NCI-H2081 treated with DMSO at 0.1 percent for 48 hours (cell line): ENCODE results near the gene DNAH2.

Experiments
- DNase-seq: peaks from one replicate; lab custom pipeline; 2025; lab: John Stamatoyannopoulos, UW

Gene DNAH2

DNA sequence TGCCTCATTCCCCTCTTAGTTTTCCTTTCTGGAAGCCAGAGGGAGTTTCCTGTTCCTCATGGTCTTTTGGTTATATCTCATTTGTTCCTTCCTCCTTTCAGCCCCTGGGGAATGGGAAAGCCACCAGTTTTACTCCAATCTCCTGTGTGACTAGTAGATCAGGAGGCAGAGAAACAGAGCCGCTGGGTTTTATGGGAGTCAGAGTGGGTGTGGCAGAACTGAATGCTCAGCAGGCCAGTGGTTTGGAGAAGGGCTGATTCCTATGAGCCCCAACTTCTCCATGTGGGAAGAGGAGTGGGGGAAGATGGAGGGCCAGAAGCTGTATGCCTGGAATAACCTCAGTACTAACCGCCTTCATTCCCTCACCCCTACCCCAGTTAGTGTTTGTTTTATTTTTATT, 4.1 kb downstream of the DNAH2 start:
- no peak for DNase-seq

DNA sequence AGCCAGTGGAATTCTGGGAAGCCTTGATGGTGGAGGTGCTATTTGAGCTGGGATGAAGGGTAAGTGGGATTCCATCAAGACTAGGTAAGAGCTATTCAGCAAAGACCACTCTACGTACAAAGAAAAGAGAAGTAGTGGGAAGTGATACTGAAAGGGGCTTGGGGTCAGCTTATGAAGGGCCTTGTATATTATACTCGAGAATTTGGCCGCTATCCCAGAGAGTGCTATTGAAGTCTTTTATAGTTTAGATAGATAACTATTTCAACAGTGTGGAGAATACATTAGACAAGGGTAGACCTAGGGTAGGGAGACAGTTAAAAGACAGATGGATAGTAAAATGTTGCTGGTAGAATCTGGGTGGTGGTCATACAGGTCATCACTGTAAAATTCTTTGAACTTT, 10.3 kb downstream of the DNAH2 start:
- no peak for DNase-seq

DNA sequence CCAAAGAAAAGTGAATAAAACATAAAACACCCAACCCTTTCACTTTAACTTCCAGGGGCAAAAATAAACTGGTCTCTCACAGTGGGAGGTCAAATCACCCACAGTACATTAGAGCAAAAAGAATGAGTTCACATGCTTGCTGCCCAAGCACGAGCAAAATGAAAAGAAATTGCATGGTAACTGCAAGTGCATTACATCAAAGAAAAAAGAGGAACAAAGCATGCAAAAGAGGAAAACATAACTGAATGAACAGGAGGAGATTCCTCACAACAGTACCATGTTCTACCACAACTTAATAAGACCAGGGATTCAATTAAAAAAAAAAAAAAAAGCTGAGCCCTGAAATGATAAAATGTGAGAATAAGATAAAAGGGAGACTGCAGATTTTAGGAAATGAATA, 12.3 kb downstream of the DNAH2 start:
- no peak for DNase-seq

DNA sequence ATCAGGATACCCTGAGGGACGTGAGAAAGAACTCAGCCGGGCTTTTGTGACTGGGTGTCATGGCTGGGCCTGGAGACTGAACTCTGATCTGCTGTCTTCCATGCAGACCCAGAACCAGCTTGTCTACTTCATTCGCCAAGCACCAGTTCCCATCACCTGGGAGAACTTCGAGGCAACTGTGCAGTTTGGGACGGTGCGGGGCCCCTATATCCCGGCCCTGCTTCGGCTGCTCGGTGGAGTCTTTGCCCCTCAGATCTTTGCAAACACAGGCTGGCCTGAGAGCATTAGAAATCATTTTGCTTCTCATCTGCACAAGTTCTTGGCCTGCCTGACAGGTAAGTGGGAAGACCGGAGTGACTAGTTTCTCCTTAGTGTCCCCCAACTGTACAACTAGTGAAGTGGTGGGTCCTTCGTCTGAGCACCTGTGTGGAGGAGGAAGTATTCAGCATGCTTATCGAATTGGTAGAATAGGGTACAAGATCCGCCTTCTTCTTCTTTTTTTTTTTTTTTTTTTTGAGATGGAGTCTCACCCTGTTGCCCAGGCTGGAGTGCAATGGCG, 15.5 kb downstream of the DNAH2 start:
- DNase-seq = no peak

DNA sequence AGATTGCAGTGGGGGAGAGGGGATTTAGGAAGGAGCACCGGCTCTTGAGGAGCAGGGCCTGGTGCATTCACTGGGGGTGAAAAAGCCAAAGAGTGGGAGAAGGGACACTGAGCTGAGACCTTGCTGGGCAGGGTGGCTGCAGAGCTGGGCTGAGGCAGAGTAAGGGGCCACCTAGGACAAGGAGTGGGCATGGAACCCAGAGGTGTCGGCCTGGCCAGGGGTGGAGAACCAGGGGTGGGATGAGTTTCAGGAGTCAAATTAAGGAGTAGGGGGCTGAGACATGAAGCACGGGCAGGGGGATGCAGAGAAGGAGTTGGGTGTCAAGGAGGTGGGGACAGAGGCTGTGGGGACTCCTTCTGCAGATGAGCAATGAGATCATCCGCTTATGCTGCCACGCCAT, 20.1 kb downstream of the DNAH2 start:
- no peak for DNase-seq

DNA sequence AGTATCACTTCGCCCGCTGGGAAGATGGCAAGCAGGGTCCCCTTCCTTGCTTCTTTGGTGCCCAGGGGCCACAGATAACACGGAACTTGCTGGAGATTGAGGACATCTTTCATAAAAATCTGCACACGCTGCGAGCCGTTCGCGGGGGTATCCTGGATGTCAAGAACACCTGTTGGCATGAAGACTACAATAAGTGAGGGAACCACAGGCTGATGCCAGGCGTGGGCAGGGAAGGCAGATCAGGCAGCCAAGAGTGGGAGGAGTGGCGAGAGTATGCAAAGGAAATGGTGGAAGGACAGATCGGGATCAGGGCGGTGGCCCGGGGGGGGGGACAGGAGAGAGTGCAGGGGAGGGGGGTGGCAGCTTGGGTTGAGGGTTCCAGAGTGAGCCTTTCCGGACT, 22.2 kb downstream of the DNAH2 start:
- no peak for DNase-seq

DNA sequence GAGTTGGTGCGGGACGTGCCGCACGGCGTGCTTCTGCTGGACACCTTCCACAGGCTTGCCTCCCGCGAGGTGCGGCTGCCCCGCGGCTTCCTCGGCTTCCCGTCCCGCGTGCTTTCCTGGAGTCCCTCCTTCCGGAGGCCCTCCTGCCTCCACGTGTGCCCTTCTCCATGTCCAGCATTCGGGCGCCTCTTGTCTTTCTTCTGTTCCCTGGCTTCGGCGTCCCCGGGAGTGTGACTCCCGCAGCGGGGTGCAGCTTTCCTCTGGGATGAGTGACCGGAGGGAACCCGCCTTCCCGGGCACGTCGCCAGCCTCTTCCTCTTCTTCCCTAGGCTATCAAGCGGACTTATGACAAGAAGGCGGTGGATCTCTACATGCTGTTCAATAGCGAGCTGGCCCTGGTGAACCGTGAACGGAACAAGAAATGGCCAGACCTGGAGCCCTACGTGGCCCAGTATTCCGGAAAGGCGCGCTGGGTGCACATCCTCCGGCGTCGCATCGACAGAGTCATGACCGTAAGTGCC, 23.0 kb downstream of the DNAH2 start:
- no peak for DNase-seq

DNA sequence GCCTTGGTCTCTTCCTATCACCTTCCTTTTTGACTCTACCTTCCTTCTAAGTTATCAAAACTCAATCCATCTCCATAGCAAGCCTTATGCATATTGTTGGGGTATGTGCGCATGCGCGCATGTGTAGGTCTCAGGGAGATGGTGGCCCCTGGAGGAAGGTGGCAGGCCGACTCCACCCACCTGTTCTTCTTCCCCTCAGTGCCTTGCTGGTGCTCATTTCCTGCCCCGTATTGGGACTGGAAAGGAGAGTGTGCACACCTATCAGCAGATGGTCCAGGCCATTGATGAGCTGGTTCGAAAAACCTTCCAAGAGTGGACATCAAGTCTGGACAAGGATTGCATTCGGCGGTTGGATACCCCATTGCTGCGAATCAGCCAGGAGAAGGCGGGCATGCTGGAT, 25.2 kb downstream of the DNAH2 start:
- DNase-seq = no peak

DNA sequence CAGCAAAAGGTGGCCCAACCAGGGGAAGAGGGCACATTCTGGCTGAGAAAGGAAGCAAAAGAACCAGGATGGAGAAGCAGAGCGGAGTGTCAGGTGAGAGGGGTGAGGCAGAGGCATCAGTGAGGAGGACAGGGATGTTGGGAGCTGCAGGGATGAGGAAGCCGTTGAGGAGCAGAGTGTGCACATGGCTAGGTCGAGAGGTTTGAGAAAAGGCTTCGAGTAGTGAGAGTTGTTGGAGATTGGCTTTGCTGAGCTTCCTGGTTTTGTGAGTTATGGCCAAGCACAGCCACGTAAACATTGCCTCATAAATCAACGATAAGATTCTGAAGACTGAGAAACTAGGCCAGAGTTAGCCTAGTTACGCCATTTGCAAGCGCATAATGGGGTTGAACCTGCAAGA, 26.9 kb downstream of the DNAH2 start:
- DNase-seq = no peak

DNA sequence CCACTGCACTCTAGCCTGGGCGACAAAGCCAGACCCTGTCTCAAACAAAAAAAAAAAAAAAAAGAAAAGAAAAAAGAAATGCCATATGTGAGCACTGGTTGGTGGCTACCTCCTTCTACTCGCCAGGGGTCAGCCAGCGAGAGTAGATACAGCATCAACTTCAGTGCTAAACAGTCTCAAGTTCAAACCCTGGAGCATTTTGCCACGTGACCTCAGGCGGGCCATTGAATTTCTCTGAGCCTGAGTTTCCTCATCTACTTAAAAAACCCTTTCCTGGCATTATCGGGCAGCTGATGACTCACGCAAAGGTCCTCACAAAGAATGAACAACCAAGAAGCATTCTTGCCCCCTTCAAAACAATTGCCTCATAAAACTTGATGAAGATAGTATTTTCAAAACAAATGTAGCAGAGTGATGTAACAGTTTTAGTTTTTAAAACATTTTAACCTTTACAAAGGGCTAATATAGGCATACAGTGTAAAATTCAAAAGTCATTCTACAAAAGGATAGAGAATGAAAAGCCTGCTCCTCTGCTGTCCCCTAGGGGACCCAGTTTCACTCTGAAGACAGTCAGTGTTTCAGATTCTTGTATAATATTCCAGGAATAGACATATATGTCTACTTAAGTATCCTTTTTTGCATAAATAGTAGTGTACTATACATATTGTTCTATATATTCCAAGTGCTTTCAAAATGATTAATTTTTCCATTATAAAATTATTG, 28.4 kb downstream of the DNAH2 start:
- no peak for DNase-seq

DNA sequence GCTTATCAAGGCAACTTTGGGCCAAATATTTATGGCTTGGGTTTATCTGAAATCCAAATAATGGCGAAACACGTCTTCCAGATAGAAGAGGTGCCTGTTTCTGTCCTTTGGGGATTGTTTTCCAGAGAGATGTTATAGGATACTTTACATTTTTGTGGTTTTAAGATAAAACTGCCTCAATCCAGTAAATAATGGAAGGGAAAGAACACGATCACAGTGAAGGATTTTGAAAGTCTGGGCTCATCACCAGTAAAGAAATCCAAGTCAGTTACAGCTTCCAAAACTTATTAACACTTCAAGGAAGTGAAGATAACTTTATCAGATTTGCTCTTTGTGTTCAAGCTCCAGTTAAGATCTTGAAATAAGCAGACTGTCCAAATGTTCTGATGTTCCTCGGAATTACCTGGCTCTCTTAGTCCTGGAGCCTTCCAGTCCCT, 30.1 kb downstream of the DNAH2 start:
- no peak for DNase-seq

DNA sequence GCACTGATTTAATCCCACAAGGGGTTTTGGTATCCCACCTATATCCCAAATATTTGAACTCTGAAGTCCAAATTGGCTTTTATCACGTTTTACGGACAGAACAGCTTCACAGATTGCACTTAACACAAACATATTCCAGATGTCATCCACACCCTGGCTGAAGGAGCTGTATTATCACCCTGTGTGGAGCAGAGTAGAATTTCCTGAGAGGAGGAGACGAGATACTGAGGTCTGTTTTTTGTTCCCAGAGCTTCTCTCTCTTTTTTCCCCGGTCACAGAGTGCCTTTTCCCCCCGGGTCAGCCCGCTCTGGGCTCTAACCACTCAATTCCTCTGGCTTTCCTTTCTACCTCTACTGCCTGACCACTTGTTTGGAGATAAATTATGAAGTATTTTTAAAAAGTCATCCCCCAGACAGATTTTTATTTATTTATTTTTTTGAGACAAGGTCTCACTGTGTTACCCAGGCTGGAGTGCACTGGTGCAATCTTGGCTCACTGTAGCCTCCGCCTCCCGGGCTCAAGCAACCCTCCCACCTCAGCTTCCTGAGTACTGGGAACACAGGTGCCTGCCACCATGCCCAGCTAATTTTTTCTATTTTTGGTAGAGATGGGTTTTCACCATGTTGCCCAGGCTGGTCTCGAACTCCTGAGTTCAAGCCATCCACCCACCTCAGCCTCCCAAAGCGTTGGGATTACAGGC, 30.7 kb downstream of the DNAH2 start:
- no peak for DNase-seq

DNA sequence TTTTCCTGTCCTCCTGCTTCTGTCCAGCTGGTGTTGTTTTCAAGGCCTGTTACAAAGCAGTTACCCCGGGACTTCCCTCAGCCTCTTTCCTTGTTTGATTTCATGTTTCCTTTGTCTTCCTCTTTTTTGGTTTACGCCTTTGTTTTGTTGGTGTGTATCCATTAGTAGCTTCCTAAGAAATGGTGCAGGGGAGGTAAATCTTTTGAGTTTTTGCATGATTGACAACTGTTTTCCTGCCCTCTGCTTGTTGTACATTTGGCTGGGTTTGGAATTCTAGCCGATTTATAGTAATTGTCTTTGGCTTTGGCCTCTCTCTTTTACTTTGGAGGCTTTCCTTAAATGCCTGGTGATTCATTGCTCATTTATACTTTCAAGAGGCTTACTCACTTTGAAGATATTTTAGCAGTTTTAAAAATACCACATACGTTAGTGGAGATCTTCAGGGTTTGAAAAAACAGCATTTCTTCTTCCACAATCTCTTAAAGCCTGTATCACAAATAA, 32.8 kb downstream of the DNAH2 start:
- no peak for DNase-seq

DNA sequence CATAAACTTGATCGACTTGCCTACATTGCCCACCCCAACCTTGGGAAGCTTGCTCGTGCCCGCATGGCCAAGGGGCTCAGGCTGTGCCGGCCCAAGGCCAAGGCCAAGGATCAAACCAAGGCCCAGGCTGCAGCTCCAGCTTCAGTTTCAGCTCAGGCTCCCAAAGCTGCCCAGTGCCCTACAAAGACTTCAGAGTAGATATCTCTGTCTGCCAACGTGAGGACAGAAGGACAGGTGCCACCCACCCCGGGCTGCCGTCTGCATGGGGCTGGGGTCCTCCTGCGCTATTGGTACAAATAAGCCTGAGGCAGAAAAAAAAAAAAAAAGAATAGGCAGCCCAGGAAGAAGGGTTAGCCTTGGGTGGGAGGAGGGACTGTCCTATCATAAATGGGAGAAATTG, 37.1 kb downstream of the DNAH2 start:
- no peak for DNase-seq

DNA sequence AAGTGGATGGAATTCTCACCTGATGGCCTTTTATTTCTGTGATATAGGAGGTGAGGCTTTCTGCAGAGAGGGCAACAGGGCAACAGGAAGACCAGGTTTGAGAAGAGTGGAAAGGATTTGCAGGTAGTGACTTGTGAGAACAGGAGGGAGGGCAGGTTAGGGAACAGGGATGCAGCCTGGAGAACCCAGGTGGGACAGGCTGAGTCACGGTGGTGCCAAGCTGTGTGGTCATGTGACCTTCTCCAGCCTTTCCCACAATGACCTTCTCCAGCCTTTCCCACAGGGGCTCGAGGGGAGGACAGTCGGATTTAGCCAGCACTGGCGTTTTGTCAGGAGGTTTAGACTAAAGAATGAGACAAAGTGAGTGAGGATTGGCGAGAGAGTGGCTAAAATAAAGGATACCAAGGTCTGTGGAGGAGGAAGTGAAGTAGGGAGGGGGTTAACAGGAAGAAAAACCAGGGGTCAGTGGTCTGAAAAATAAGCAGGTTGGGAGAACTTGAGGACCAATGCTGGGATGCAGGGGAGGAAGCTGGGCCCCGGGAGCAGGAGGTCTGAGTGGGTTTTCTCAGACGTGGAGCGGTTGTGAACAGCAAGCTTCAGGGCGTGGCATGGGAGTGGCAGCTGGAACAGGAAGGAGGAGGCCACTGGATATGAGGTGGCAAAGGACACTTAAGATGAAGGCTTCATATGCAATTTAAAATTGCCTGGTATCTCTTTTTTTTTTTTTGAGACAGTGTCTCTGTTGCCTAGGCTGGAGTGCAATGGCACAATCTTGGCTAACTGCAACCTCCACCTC, 37.7 kb downstream of the DNAH2 start:
- no peak for DNase-seq

DNA sequence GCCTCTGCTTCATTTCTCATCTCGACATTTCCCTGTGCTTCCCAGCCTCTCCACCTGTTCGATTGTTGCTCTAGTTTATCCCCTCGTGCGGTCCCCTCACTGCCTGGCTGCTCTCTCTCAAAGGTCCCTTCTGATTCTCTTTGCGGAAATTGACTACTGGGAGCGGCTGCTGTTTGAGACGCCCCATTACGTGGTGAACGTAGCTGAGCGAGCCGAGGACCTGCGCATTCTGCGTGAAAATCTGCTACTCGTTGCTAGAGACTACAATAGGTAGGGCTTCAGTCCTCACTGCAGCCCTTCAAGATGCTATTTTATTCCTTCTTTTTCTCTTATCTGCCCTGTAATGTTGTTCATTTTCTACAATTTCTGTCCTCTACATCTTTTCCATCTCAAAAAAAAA, 39.4 kb downstream of the DNAH2 start:
- no peak for DNase-seq

DNA sequence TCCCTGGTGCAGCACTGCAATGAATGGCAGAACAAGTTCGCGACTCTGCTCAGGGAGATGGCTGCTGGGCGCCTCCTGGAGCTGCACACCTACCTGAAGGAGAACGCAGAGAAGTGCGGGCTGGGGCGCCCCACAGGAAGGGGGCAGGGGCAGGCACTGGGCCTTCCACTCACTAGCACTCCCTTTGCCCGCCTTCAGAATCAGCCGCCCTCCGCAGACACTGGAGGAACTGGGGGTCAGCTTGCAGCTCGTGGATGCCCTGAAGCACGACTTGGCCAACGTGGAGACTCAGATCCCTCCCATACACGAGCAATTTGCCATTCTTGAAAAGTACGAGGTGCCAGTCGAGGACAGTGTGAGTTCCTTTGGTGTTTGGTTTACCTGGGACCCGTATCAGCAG, 46.4 kb downstream of the DNAH2 start:
- no peak for DNase-seq

DNA sequence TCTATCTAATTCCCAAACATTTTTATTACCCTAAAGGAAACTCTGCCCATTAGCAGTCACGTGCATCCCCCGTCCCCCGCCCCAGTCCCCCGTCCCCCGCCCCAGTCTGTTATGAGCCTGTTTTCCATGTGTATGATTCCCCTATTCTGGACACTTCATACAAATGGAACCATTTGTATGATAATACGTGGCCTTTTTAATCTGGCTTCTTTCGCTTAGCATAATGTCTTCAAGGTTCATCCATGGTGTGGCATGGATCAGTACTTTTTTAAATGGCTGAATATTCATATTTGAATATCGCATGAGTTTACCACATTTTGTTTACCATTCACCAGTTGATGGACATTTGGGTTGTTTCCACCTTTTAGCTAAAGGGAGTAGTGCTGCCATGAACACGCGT, 49.5 kb downstream of the DNAH2 start:
- no peak for DNase-seq

DNA sequence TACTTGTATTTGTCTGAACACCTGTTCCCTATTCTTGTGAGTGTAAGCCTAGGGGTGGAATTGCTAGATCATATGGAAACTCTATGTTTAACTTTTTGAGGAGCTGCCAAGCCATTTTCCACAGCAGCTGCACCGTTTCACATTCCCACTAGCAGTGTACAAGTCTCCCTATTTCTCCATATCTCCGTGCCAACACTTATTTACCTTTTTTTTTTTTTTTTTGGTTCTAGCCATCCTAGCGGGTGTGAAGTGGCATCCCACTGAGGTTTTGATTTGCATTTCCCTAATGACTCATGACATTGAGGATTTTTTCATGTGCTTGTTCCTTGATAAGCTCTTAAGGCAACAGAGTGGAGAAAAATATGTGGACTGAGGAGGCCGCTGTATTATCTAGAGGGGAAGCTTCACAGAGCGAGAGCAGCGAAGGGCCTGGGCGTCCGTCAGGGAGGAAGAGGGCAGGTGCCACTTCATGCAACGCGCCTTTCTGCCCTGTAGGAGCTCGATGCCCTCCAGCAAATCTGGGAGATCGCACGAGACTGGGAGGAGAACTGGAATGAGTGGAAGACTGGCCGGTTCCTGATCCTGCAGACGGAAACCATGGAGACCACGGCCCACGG, 50.0 kb downstream of the DNAH2 start:
- peak; percentile 1 for DNase-seq

DNA sequence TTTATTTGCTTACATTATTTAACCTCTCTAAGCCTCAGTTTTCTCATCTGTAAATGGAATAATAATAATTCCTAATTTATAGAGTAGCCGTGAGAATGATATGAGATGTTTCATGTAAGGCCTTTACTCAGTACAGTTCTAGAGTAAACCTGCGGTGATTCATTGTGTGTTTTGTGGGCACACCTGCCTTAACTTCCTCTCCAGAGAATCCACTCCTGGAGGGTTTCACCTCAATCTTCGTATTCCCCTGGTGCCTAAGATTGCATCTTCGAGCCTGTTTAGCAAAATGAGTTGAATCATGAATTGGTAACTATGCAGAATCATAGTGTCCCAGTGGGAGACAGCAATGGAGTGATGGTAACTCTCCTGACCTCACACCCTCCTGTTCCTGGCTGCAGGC, 52.3 kb downstream of the DNAH2 start:
- DNase-seq = no peak

DNA sequence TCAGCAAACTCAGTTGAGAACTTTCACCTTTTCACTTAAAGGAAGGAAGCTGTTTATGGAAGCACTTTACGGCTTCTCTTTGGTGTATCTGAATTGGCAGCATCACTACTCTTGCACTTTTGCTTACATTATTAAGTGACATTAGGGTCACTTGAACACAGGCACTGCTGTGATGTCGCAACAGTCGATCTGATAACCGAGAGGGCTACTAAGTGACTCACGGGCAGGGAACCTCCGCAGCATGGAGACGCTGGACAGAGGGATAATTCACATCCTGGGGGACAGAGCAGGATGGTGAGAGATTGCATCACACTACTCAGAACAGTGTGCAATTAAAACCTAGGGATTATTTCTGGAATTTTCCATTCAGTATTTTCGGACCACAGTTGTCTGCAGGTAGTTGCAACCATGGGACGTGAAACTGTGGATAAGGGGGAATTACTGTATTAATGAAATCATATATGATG, 56.5 kb downstream of the DNAH2 start:
- DNase-seq = no peak

DNA sequence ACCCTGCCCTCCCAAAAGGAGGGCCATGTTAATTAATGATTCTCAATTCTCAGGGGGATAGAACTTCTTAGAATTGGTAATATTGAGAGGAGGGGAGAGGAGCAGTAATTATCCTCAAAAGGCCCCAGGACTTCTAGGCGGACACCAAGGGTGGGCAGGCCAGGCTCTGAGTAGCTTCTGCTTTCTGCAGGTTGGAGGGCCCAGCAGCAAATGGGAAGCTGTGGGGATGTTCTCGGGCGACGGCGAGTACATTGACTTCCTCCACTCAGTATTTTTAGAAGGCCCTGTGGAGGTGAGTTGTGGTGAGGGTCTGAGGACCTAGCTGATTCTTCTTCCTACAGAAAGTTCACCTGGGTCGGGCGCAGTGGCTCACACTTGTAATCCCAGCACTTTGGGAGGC, 57.5 kb downstream of the DNAH2 start:
- DNase-seq = no peak
